Upper lobe of left lung (tissue), 4 donors: ENCODE data around the gene TOPAZ1.

Experiments used
- CTCF ChIP-seq, 6 experiments: fragments of 450-650 bp in 4 of 6; fragments of 200-600 bp in 2 of 6; sonication (generic) in 2 of 6; IDR thresholded peaks; one replicate each; pipeline ENCODE4 v1.5.1; 2016 to 2019; ENCODE audit warnings: antibody characterized with exemption in 6 of 6
- EP300 ChIP-seq, 4 donors: sonication (generic); formaldehyde crosslinking; IDR thresholded peaks; one replicate each; pipeline ENCODE4 v1.5.1; 2017; ENCODE audit warnings: antibody characterized with exemption in 4 of 4, control low read depth in 2 of 4
- POLR2A ChIP-seq, 4 donors: fragments of 450-650 bp; IDR thresholded peaks; one replicate each; pipeline ENCODE4 v1.5.1; 2016 to 2017; ENCODE audit warnings: antibody characterized with exemption in 4 of 4, mild to moderate bottlenecking in 2 of 4
- POLR2AphosphoS5 ChIP-seq, 2 donors: sonication (generic); formaldehyde crosslinking; IDR thresholded peaks; one replicate each; pipeline ENCODE4 v1.5.1; 2017; ENCODE audit warnings: antibody characterized with exemption in 2 of 2

GRCh38 chr3:44309500-44309899, 67.8 kb downstream of the TOPAZ1 start:
- TF ChIP-seq CTCF (IDR thresholded peaks at IDR 0.05) (no peak), EP300 (IDR thresholded peaks at IDR 0.05) (no peak), POLR2AphosphoS5 (IDR thresholded peaks at IDR 0.05) (no peak), POLR2A (IDR thresholded peaks at IDR 0.05) (no peak)
